Fibroblast of lung (primary cell): ENCODE measurements around the gene TGIF1.

ENCODE experiments used
- CTCF ChIP-seq, 2 donors: IDR thresholded peaks in 1 of 2; conservative IDR thresholded peaks in 1 of 2; 1 replicate in 1 of 2; 2 replicates in 1 of 2; pipeline ENCODE4 v1.5.1; 2011 to 2012; ENCODE audit warnings: low read length in 2 of 2, control low read depth in 1 of 2, inconsistent platforms in 1 of 2, low read depth in 1 of 2, mild to moderate bottlenecking in 1 of 2
- EZH2 ChIP-seq: IDR thresholded peaks from 2 replicates; pipeline ENCODE4 v1.5.1; 2012; ENCODE audit warnings: low read length, control low read depth, mild to moderate bottlenecking; ENCODE audit errors: missing control alignments

- TF ChIP-seq CTCF (conservative IDR thresholded peaks at IDR 0.05 in 1 of 2, IDR thresholded peaks at IDR 0.05 in 1 of 2; ENCODE audit: low read depth in 1 of 2, low read length in 2 of 2) (no peak), EZH2 (no peak)
Measured at GRCh38 chr18:3508576-3509549, 58.9 kb downstream of the TGIF1 start.
